Measurements from ENCODE around the gene SMAD6.

DNA sequence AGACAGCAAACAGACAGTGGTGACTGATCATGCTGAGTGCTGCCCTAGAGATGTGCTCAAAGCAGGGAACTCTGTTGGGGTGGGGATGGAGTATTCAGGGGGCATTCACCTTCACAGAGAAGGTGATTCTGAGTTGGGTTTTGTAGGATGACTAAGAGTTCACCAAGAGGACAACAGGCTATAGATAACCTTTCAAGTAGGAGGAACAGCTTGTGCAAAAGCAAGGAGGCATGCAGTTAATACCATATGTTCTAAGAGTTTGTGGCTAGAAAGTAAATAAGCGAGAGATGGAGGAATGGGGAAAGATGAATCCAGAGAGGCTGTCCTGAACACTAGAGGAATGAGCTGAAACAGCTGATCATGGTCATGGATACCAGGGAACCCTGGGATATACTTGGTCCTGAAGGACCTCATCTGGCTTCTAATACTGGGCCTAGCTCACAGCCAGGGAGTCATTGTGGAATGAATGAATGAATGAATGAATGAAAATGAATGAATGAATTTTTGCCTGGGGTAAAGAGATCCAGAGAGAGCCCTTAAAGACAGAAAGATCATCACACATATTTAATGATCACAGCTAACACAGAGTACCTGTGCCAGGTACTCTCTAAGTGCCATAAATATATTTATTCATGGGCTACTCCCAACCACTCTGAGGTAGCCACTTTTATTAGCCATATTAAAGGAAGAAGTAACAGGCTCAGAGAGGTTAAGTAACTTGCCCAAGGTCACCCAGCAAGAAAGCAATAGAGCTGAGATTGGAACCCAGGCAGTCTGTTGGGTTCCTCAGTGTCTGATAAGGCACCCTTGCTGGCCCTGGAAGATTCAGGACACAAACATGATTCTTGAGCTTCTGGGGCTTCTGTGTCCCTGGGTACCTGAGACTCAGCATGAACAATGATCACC is 22.0 kb downstream of the SMAD6 start:
- TF ChIP-seq, protein P1, sequence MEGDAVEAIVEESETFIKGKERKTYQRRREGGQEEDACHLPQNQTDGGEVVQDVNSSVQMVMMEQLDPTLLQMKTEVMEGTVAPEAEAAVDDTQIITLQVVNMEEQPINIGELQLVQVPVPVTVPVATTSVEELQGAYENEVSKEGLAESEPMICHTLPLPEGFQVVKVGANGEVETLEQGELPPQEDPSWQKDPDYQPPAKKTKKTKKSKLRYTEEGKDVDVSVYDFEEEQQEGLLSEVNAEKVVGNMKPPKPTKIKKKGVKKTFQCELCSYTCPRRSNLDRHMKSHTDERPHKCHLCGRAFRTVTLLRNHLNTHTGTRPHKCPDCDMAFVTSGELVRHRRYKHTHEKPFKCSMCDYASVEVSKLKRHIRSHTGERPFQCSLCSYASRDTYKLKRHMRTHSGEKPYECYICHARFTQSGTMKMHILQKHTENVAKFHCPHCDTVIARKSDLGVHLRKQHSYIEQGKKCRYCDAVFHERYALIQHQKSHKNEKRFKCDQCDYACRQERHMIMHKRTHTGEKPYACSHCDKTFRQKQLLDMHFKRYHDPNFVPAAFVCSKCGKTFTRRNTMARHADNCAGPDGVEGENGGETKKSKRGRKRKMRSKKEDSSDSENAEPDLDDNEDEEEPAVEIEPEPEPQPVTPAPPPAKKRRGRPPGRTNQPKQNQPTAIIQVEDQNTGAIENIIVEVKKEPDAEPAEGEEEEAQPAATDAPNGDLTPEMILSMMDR (IDR thresholded peaks at IDR 0.05) = no peak
- TF ChIP-seq POLR2A (IDR thresholded peaks at IDR 0.05) = no peak
